K562 (cell line): ENCODE data around the gene ARL10. TPM values are rescaled to one million over a fixed set of nuclear protein-coding genes. Genes with fewer than 3 reads are reported as not detected.

ENCODE experiments used
- ATAC-seq: fragments of 200-7000 bp; cut with Tn5 transposase; 3 replicates; pipeline ENCODE4 v1.9.1; 2020; ENCODE audit warnings: moderate library complexity
- BruUV-seq: library from RNA; stranded (reverse); fragments of 400-500 nt; replicated peaks from 2 replicates; lab custom pipeline; 2021; lab: Mats Ljungman, UMichigan
- CTCF ChIA-PET: fragments of 300-600 bp; formaldehyde crosslinking; extraction: SDS; loops from one replicate; lab custom pipeline; 2021; ENCODE audit warnings: low intra/inter-chr PET ratio; lab: Yijun Ruan, JAX
- POLR2A ChIA-PET: fragments of 300-600, 350-650 bp; sonication (Branson Sonifier 250); formaldehyde crosslinking; extraction: SDS; loops from one replicate; lab custom pipeline; 2021; ENCODE audit warnings: antibody characterized with exemption, inconsistent platforms; lab: Yijun Ruan, JAX
- DNase-seq, 4 experiments: peaks; one replicate each; pipeline versions ENCODE4 v3.0.0 to v3.0.0-alpha.2; 2011 to 2018; ENCODE audit warnings: low spot score in 3 of 4, mixed read lengths in 3 of 4; ENCODE audit errors: extremely low read depth in 1 of 4
- FAIRE-seq: peaks from 2 replicates; lab custom pipeline; 2011; peaks lifted over from hg19 to GRCh38; lab: Jason Lieb, UNC
- H2AFZ ChIP-seq: 2 replicates; pipeline ENCODE4 v1.6.0; 2011; ENCODE audit warnings: low read depth, low read length, control low read depth, inconsistent platforms
- H3K27ac ChIP-seq: fragments of 200-600 bp; 3 replicates; pipeline ENCODE4 v1.8.0; 2011; ENCODE audit warnings: low read depth, mild to moderate bottlenecking, control low read depth, inconsistent platforms, low read length, moderate library complexity, mixed read lengths; ENCODE audit errors: extremely low read depth
- H3K27me3 ChIP-seq, 2 experiments: fragments of 300-600 bp in 1 of 2; 2 replicates in 1 of 2; 3 replicates in 1 of 2; pipeline versions ENCODE4 v1.6.0 to v1.8.0; 2011; ENCODE audit warnings: inconsistent platforms in 2 of 2, low read length in 2 of 2, mild to moderate bottlenecking in 1 of 2, mixed read lengths in 1 of 2, moderate library complexity in 1 of 2; ENCODE audit not compliant: control insufficient read depth in 2 of 2, insufficient read depth in 2 of 2
- H3K36me3 ChIP-seq: fragments of 300-600 bp; 3 replicates; pipeline ENCODE4 v1.8.0; 2011; ENCODE audit warnings: mild to moderate bottlenecking, low read length, inconsistent platforms; ENCODE audit not compliant: control insufficient read depth, insufficient read depth
- H3K4me1 ChIP-seq, 2 experiments: fragments of 200-600 bp in 1 of 2; replicated peaks in 1 of 2; 2 replicates in 1 of 2; 3 replicates in 1 of 2; pipeline versions ENCODE4 v1.5.1 to v1.8.0; 2011; ENCODE audit warnings: inconsistent platforms in 2 of 2, low read length in 2 of 2, mild to moderate bottlenecking in 1 of 2, mixed read lengths in 1 of 2, moderate library complexity in 1 of 2; ENCODE audit not compliant: control insufficient read depth in 2 of 2, insufficient read depth in 2 of 2
- H3K4me2 ChIP-seq: 2 replicates; pipeline ENCODE4 v1.6.1; 2011; ENCODE audit warnings: low read length, control low read depth, inconsistent platforms, mixed read lengths; ENCODE audit not compliant: insufficient read depth
- H3K4me3 ChIP-seq: fragments of 200-600 bp; sonication (generic), shearing (Covaris generic); 2 replicates; pipeline ENCODE4 v1.5.1; 2016; ENCODE audit warnings: control low read depth, inconsistent platforms
- H3K79me2 ChIP-seq: fragments of 200-600 bp; 3 replicates; pipeline ENCODE4 v1.8.0; 2011; ENCODE audit warnings: low read length, inconsistent platforms; ENCODE audit not compliant: control insufficient read depth, insufficient read depth
- H3K9ac ChIP-seq, 2 experiments: 2 replicates each; pipeline versions ENCODE4 v1.6.0 to v1.6.1; 2011; ENCODE audit warnings: low read depth in 2 of 2, low read length in 2 of 2, control low read depth in 1 of 2, inconsistent platforms in 1 of 2, mild to moderate bottlenecking in 1 of 2, mixed read lengths in 1 of 2; ENCODE audit not compliant: insufficient read depth in 1 of 2
- H3K9me1 ChIP-seq: one replicate; pipeline ENCODE4 v1.6.0; 2011; ENCODE audit warnings: inconsistent platforms, mild to moderate bottlenecking, low read length, moderate library complexity; ENCODE audit not compliant: control insufficient read depth, insufficient read depth
- H3K9me3 ChIP-seq: replicated peaks from 2 replicates; pipeline ENCODE4 v1.5.1; 2011; ENCODE audit warnings: low read depth, low read length, inconsistent platforms; ENCODE audit not compliant: control insufficient read depth, insufficient read depth
- H4K20me1 ChIP-seq: replicated peaks from 2 replicates; pipeline ENCODE4 v1.6.1; 2011; ENCODE audit warnings: low read length, inconsistent platforms, mixed read lengths; ENCODE audit not compliant: control insufficient read depth, insufficient read depth
- FOXM1 ChIP-seq, 2 experiments: fragments of 450-650 bp in 1 of 2; sonication (generic) in 1 of 2; formaldehyde crosslinking in 1 of 2; IDR thresholded peaks; 2 replicates each; pipeline versions ENCODE4 v1.6.1 to v1.9.0; 2017 to 2022; ENCODE audit warnings: low read depth in 2 of 2, mild to moderate bottlenecking in 2 of 2, missing genetic modification reagents in 1 of 2, moderate library complexity in 1 of 2
- ZNF121 ChIP-seq: sonication (generic); formaldehyde crosslinking; conservative IDR thresholded peaks from 2 replicates; pipeline ENCODE4 v1.8.0; 2022; ENCODE audit warnings: missing genetic modification reagents
- WGBS: fragments of 100-300 bp; shearing (Covaris generic); methylation state at CpG from one replicate; pipeline ENCODE4 v1.1.6; 2016; ENCODE audit warnings: low coverage, mixed read lengths; ENCODE audit not compliant: insufficient coverage; ENCODE audit errors: missing lambda C conversion rate; 5-methylcytosine and 5-hydroxymethylcytosine counted together
- in situ Hi-C: fragments of 300-500 bp; cut with MboI; formaldehyde crosslinking; loops from 4 replicates; pipeline ENCODE4 v1.15.0; 2018; ENCODE audit warnings: inconsistent platforms, mixed read lengths
- intact Hi-C: fragments of 100-400 bp; cut with micrococcal nuclease; formaldehyde crosslinking; loops from 2 replicates; pipeline ENCODE4 v1.14.2; 2022
- polyA plus RNA-seq, 8 experiments: library from polyadenylated mRNA; depleted of rRNA in 4 of 8; stranded (reverse) in 5 of 8; unstranded in 3 of 8; fragments of >200 nt; fragmentation: Nextera tagmentation in 2 of 8; fragmentation: Illumina TruSeq in 1 of 8; extraction: Ambion mirVana in 2 of 8; extraction: Trizol in 1 of 8; gene quantifications; 2 replicates each; pipeline versions ENCODE4 v1.2.1 to v1.2.3, GENCODE V29; 2011 to 2014; ENCODE audit warnings: inconsistent platforms in 1 of 8, missing spikeins in 1 of 8
- total RNA-seq, 7 experiments: library from RNA; depleted of rRNA in 6 of 7; stranded (reverse); fragments of >200 nt in 6 of 7; fragmentation: Illumina TruSeq in 2 of 7; extraction: Trizol in 2 of 7; gene quantifications; 2 replicates each; pipeline versions ENCODE4 v1.2.1 to v1.2.3, GENCODE V29; 2011 to 2021; ENCODE audit warnings: low replicate concordance in 1 of 7
- TF ChIP-seq, protein P1 (sequence below): fragments of 200-800 bp; sonication (Bioruptor generic); IDR thresholded peaks from 2 replicates; pipeline ENCODE4 v1.6.1; 2017; ENCODE audit warnings: missing genetic modification characterization, missing compliant biosample characterization

ARL10 gene
- total and polyA plus RNA-seq, 9 of the 15 experiments (the other 6 are each of a cell fraction or from before 2014, with no cell fraction given) = under 0.01 to 0.40 (median 0.34) TPM; not detected in 3

DNA sequence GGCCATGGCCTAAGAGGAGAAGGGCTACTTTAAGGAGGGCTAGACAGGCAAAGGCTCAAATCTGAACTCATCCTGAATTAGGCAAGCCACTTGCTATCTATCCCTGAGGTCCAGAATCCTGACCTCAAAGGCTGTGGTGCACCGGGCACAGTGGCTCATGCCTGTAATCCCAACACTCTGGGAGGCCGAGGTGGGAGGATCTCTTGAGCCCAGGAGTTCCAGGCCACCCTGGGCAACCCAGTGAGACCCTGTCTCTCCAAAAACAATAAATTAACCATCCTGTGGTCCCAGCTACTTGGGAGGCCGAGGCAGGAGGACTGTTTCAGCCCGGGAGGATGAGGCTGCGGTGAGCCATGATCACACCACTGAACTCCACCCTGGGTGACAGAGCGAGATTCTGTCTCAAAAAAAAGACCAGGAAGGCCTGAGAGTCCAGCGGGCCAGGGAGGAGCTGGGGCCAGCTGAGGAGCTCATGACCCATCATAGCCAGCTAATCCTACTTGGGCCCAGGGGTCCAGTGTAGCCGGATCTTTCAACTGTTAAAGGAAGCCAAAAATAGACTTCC lies 19.2 kb downstream of the ARL10 start:
- intact Hi-C loops = no loop called here

More for the DNA sequence above, 19.2 kb downstream of the ARL10 start:
- H2AFZ ChIP-seq = no peak overlapping the region
- CTCF ChIA-PET = no interaction called here
- H3K9me1 ChIP-seq = no peaks in the 10 kb centered on the region
- FAIRE-seq = no peak
- no peak overlapping the region for H3K9ac ChIP-seq
- no peak overlapping the region for H3K27ac ChIP-seq
- H3K36me3 ChIP-seq = peaks cover 80% of the 10 kb centered on the region
- in situ Hi-C loops = no loop called here
- POLR2A ChIA-PET = interaction anchor here (0.7 to 2.2 kb wide), 2 partner anchors 8 to 174 kb away, joined by 3 to 12 read pairs; no protein-coding TSS in a partner anchor
- no TSS peak for BruUV-seq
- H3K27me3 ChIP-seq = no peaks in the 10 kb centered on the region
- DNase-seq = no peak
- no peak overlapping the region for H3K4me2 ChIP-seq
- H4K20me1 ChIP-seq = no peaks in the 10 kb centered on the region; the same call in 1 of the 2 replicates
- 99% methylated on average over 8 of the region's 8 CpGs for WGBS
- H3K4me1 ChIP-seq = peaks cover 6 to 10% of the 10 kb centered on the region in 2 experiments; a peak in 3 of 5 replicates
- H3K9me3 ChIP-seq = no peaks in the 10 kb centered on the region
- TF ChIP-seq FOXM1 (IDR thresholded peaks at IDR 0.05; ENCODE audit: low read depth) (no peak), FOXM1 (CRISPR knock-in tag; IDR thresholded peaks at IDR 0.05; ENCODE audit: low read depth) (no peak), ZNF121 (CRISPR knock-in tag) (peak; percentile 33; the same call in 1 of the 2 replicates)
- TF ChIP-seq, protein P1, sequence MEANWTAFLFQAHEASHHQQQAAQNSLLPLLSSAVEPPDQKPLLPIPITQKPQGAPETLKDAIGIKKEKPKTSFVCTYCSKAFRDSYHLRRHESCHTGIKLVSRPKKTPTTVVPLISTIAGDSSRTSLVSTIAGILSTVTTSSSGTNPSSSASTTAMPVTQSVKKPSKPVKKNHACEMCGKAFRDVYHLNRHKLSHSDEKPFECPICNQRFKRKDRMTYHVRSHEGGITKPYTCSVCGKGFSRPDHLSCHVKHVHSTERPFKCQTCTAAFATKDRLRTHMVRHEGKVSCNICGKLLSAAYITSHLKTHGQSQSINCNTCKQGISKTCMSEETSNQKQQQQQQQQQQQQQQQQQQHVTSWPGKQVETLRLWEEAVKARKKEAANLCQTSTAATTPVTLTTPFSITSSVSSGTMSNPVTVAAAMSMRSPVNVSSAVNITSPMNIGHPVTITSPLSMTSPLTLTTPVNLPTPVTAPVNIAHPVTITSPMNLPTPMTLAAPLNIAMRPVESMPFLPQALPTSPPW = no peak
- no peak overlapping the region for H3K4me3 ChIP-seq
- H3K79me2 ChIP-seq = peaks cover 42% of the 10 kb centered on the region
- no peak for ATAC-seq
